Dendritic cell treated with granulocyte-macrophage colony-stimulating factor and Interleukin-4, amounts not matched to agents 40 ng/mL and 50 ng/mL, for 4 days (primary cell): ENCODE measurements around the gene PRSS8.
"Not testable (repeated sequence)": the region's sequence is repeated elsewhere in the genome, so short reads cannot be mapped to it uniquely, and the experiment has no call there.

Experiments
- H3K27ac Mint-ChIP-seq: one replicate; pipeline ENCODE4 v1.8.0; 2022; ENCODE audit warnings: mild to moderate bottlenecking, mixed read lengths
- H3K27me3 Mint-ChIP-seq: one replicate; pipeline ENCODE4 v1.8.0; 2022; ENCODE audit warnings: mild to moderate bottlenecking, mixed read lengths
- H3K36me3 Mint-ChIP-seq: one replicate; pipeline ENCODE4 v1.8.0; 2022; ENCODE audit warnings: low read depth, mixed read lengths
- H3K4me1 Mint-ChIP-seq: one replicate; pipeline ENCODE4 v1.8.0; 2022; ENCODE audit warnings: low read depth, mixed read lengths
- H3K4me3 Mint-ChIP-seq: one replicate; pipeline ENCODE4 v1.8.0; 2022; ENCODE audit warnings: mild to moderate bottlenecking, moderate library complexity, mixed read lengths
- H3K9me3 Mint-ChIP-seq: one replicate; pipeline ENCODE4 v1.8.0; 2022; ENCODE audit warnings: mixed read lengths
- intact Hi-C: fragments of 100-400 bp; cut with micrococcal nuclease; formaldehyde crosslinking; loops from one replicate; pipeline ENCODE4 v1.15.0; 2022

PRSS8 gene

GRCh38 chr16:31150976-31151375 is 15.4 kb upstream of the PRSS8 start:
- Mint-ChIP-seq H3K4me1 (peaks cover 61% of the 10 kb centered on the region), H3K36me3 (peaks cover 18% of the 10 kb centered on the region), H3K4me3 (peak overlapping the region; percentile 37), H3K27ac (peak overlapping the region; percentile 93)
- H3K9me3 Mint-ChIP-seq, intact Hi-C loops, H3K27me3 Mint-ChIP-seq: not testable (repeated sequence)

- intact Hi-C loops, result no loop called here
- Mint-ChIP-seq H3K27ac (peak within 1 kb of the TSS; percentile 93), H3K9me3 (no peaks in the 10 kb centered on the region), H3K4me3 (peak within 1 kb of the TSS; percentile 77), H3K36me3 (peaks cover 26% of the 10 kb centered on the region), H3K4me1 (peaks cover 68% of the 10 kb centered on the region), H3K27me3 (no peaks in the 10 kb centered on the region)
These were observed 14.7 kb upstream of the PRSS8 start, which contains the start of gene PRSS36 for GRCh38 chr16:31149894-31150890. TSS of gene PRSS36 (minus strand) at chr16:31150066. CDS start at chr16:31150035, 31 bp downstream.

- Mint-ChIP-seq H3K36me3 (peaks cover 31% of the 10 kb centered on the region), H3K4me1 (peaks cover 68% of the 10 kb centered on the region), H3K9me3 (no peaks in the 10 kb centered on the region), H3K27ac (peak overlapping the region; percentile 93), H3K27me3 (no peaks in the 10 kb centered on the region), H3K4me3 (peak overlapping the region; percentile 77)
- intact Hi-C loops, result no loop called here
These were observed 13.8 kb upstream of the PRSS8 start for GRCh38 chr16:31149332-31149731.

GRCh38 chr16:31148896-31149295 is 13.4 kb upstream of the PRSS8 start:
- intact Hi-C loops, result no loop called here
- peak overlapping the region; percentile 77 for H3K4me3 Mint-ChIP-seq

GRCh38 chr16:31148281-31148728 is 12.8 kb upstream of the PRSS8 start:
- intact Hi-C loops, result no loop called here
- H3K4me1 Mint-ChIP-seq, result peaks cover 78% of the 10 kb centered on the region
- peaks cover 41% of the 10 kb centered on the region for H3K36me3 Mint-ChIP-seq
- no peaks in the 10 kb centered on the region for H3K27me3 Mint-ChIP-seq
- peak overlapping the region; percentile 56 for H3K4me3 Mint-ChIP-seq
- H3K9me3 Mint-ChIP-seq, result no peaks in the 10 kb centered on the region
- H3K27ac Mint-ChIP-seq, result peak overlapping the region; percentile 93

More at GRCh38 chr16:31148896-31149295, 13.4 kb upstream of the PRSS8 start:
- Mint-ChIP-seq H3K4me1 (peaks cover 72% of the 10 kb centered on the region), H3K9me3 (no peaks in the 10 kb centered on the region), H3K27ac (peak overlapping the region; percentile 93), H3K27me3 (no peaks in the 10 kb centered on the region), H3K36me3 (peaks cover 35% of the 10 kb centered on the region)

- Mint-ChIP-seq H3K27me3 (no peaks in the 10 kb centered on the region), H3K4me3 (no peak overlapping the region), H3K27ac (peak overlapping the region; percentile 93), H3K4me1 (peaks cover 81% of the 10 kb centered on the region), H3K36me3 (peaks cover 43% of the 10 kb centered on the region), H3K9me3 (no peaks in the 10 kb centered on the region)
- intact Hi-C loops, result no loop called here
These were observed 12.0 kb upstream of the PRSS8 start for GRCh38 chr16:31147574-31147973.

- intact Hi-C loops, result no loop called here
- H3K4me1 Mint-ChIP-seq, result peaks cover 77% of the 10 kb centered on the region
- H3K27me3 Mint-ChIP-seq, result no peaks in the 10 kb centered on the region
- H3K27ac Mint-ChIP-seq, result no peak overlapping the region
- no peaks in the 10 kb centered on the region for H3K9me3 Mint-ChIP-seq
- no peak overlapping the region for H3K4me3 Mint-ChIP-seq
- H3K36me3 Mint-ChIP-seq, result peaks cover 55% of the 10 kb centered on the region
These were observed 10.0 kb upstream of the PRSS8 start for GRCh38 chr16:31145398-31145990.

- intact Hi-C loops, result loop anchor here (5.0 kb wide), 1 partner anchor 37 kb away; the partner anchor contains the start of gene BCKDK
- Mint-ChIP-seq H3K4me1 (peaks cover 73% of the 10 kb centered on the region), H3K36me3 (peaks cover 62% of the 10 kb centered on the region), H3K27ac (peak overlapping the region; percentile 89)
- H3K4me3 Mint-ChIP-seq, H3K9me3 Mint-ChIP-seq, H3K27me3 Mint-ChIP-seq: not testable (repeated sequence)
These were observed 8.9 kb upstream of the PRSS8 start for GRCh38 chr16:31144418-31144817.

- Mint-ChIP-seq H3K4me1 (peaks cover 72% of the 10 kb centered on the region), H3K4me3 (peak overlapping the region; percentile 39), H3K36me3 (peaks cover 62% of the 10 kb centered on the region), H3K27ac (peak overlapping the region; percentile 89), H3K27me3 (no peaks in the 10 kb centered on the region), H3K9me3 (no peaks in the 10 kb centered on the region)
- intact Hi-C loops, result loop anchor here (5.0 kb wide), 1 partner anchor 36 kb away; the partner anchor contains the start of gene BCKDK
These were observed 8.2 kb upstream of the PRSS8 start for GRCh38 chr16:31143694-31144148.

GRCh38 chr16:31143011-31143693 is 7.6 kb upstream of the PRSS8 start:
- Mint-ChIP-seq H3K36me3 (peaks cover 61% of the 10 kb centered on the region), H3K9me3 (no peaks in the 10 kb centered on the region), H3K27me3 (no peaks in the 10 kb centered on the region), H3K4me3 (peak overlapping the region; percentile 39), H3K27ac (peak overlapping the region; percentile 89), H3K4me1 (peaks cover 72% of the 10 kb centered on the region)
- intact Hi-C loops, result loop anchor here (5.0 kb wide), 1 partner anchor 36 kb away; the partner anchor contains the start of gene BCKDK

GRCh38 chr16:31142109-31143010 is 6.8 kb upstream of the PRSS8 start:
- peaks cover 66% of the 10 kb centered on the region for H3K4me1 Mint-ChIP-seq
- peak overlapping the region; percentile 89 for H3K27ac Mint-ChIP-seq
- H3K27me3 Mint-ChIP-seq, result no peaks in the 10 kb centered on the region
- intact Hi-C loops, result loop anchor here (1.0 to 5.0 kb wide), 3 partner anchors 24 to 68 kb away; partner anchors contain the start of genes BCKDK, ZNF646 and ZNF668
- peaks cover 53% of the 10 kb centered on the region for H3K36me3 Mint-ChIP-seq
- peak overlapping the region; percentile 65 for H3K4me3 Mint-ChIP-seq
- no peaks in the 10 kb centered on the region for H3K9me3 Mint-ChIP-seq

- Mint-ChIP-seq H3K36me3 (peaks cover 50% of the 10 kb centered on the region), H3K4me1 (peaks cover 64% of the 10 kb centered on the region), H3K4me3 (peak overlapping the region; percentile 65), H3K9me3 (no peaks in the 10 kb centered on the region), H3K27ac (peak overlapping the region; percentile 89), H3K27me3 (no peaks in the 10 kb centered on the region)
- intact Hi-C loops, result loop anchor here (1.0 to 5.0 kb wide), 3 partner anchors 23 to 67 kb away; partner anchors contain the start of genes BCKDK, ZNF646 and ZNF668
These were observed 6.1 kb upstream of the PRSS8 start for GRCh38 chr16:31141489-31142108.
